ENCODE measurements around the gene RC3H2. TPM values are rescaled to one million over a fixed set of nuclear protein-coding genes. Genes with fewer than 3 reads are reported as not detected.

RC3H2 gene
- total RNA-seq, 2 experiments from 2014 or later, result 45.0 to 73.7 TPM

DNA sequence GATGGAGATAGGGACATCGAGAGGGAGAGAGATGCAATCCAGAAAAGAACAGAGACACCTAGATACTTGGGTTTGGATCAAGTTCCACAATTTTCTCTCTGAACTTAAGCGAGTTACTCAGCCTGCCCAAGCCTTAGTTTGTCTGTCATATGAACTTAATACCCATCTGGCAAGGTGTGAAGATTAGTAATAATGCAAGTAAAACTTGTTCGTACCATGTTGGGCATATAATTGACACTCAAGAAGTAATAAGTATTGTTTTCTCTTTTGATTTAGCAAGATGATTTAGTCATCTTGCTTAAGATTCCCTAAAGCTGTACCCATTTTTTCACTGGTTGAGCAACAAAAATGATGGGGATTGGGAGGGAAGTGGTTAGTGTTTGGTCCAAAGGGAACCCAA, 43.2 kb upstream of the RC3H2 start:
- Histone ChIP-seq H3K9me3 (ENCODE audit: low read length) (no peaks in the 10 kb centered on the region), H3K4me3 (ENCODE audit: low read depth, low read length, poor library complexity, severe bottlenecking) (no peak overlapping the region), H4K20me1 (ENCODE audit: insufficient read depth, low read length) (peaks cover 18% of the 10 kb centered on the region; the same call in 1 of the 2 replicates), H3K79me2 (ENCODE audit: insufficient read depth, low read depth, low read length) (peaks cover 94% of the 10 kb centered on the region), H3K9me2 (ENCODE audit: insufficient read depth, low read length) (no peaks in the 10 kb centered on the region), H3K27ac (ENCODE audit: low read depth, low read length, poor library complexity, severe bottlenecking) (no peak overlapping the region), H3K4me1 (ENCODE audit: insufficient read depth, low read length, poor library complexity, severe bottlenecking) (peaks cover 6% of the 10 kb centered on the region), H3K36me3 (ENCODE audit: insufficient read depth, low read length) (peaks cover 37% of the 10 kb centered on the region), H2AFZ (ENCODE audit: low read length) (no peak overlapping the region), H3K4me2 (ENCODE audit: low read length) (no peak overlapping the region)
- ChIA-PET POLR2A (interaction anchor here (0.6 to 1.2 kb wide), 2 partner anchors 13 to 15 kb away, joined by 3 to 4 read pairs; no protein-coding TSS in a partner anchor), CTCF (ENCODE audit: unreplicated experiment) (interaction anchor here (0.6 kb wide), 1 partner anchor 125 kb away, joined by 3 read pairs; no protein-coding TSS in a partner anchor)
- intact Hi-C loops (cut with micrococcal nuclease; ENCODE audit: unreplicated experiment), result no loop called here
- BruUV-seq (replicated peaks), result no TSS peak
- no peak for TF ChIP-seq EZH2phosphoT487 (IDR thresholded peaks at IDR 0.05; ENCODE audit: borderline replicate concordance, low read depth, low read length)
- TF ChIP-seq, protein P1, sequence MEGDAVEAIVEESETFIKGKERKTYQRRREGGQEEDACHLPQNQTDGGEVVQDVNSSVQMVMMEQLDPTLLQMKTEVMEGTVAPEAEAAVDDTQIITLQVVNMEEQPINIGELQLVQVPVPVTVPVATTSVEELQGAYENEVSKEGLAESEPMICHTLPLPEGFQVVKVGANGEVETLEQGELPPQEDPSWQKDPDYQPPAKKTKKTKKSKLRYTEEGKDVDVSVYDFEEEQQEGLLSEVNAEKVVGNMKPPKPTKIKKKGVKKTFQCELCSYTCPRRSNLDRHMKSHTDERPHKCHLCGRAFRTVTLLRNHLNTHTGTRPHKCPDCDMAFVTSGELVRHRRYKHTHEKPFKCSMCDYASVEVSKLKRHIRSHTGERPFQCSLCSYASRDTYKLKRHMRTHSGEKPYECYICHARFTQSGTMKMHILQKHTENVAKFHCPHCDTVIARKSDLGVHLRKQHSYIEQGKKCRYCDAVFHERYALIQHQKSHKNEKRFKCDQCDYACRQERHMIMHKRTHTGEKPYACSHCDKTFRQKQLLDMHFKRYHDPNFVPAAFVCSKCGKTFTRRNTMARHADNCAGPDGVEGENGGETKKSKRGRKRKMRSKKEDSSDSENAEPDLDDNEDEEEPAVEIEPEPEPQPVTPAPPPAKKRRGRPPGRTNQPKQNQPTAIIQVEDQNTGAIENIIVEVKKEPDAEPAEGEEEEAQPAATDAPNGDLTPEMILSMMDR (conservative IDR thresholded peaks at IDR 0.05; ENCODE audit: low read length), result no peak
- no peak for DNase-seq (ENCODE audit: low spot score)

GRCh38 chr9:122946461-122947005, 41.4 kb upstream of the RC3H2 start:
- CTCF ChIA-PET (ENCODE audit: unreplicated experiment), result no interaction called here
- POLR2A ChIA-PET, result interaction anchor here (1.1 to 1.4 kb wide), 2 partner anchors 17 to 43 kb away, joined by 4 to 5 read pairs; no protein-coding TSS in a partner anchor
- no peak for TF ChIP-seq EZH2phosphoT487 (IDR thresholded peaks at IDR 0.05; ENCODE audit: borderline replicate concordance, low read depth, low read length)
- TF ChIP-seq, protein P1 (conservative IDR thresholded peaks at IDR 0.05; ENCODE audit: low read length), result no peak
- DNase-seq (ENCODE audit: low spot score), result no peak
- intact Hi-C loops (cut with micrococcal nuclease; ENCODE audit: unreplicated experiment), result no loop called here
- H3K79me2 ChIP-seq (ENCODE audit: insufficient read depth, low read depth, low read length), result peaks cover 96% of the 10 kb centered on the region
- BruUV-seq (replicated peaks), result no TSS peak
- peaks cover 26% of the 10 kb centered on the region for H4K20me1 ChIP-seq (ENCODE audit: insufficient read depth, low read length)
- no peaks in the 10 kb centered on the region for H3K9me3 ChIP-seq (ENCODE audit: low read length)
- H2AFZ ChIP-seq (ENCODE audit: low read length), result no peak overlapping the region
- H3K36me3 ChIP-seq (ENCODE audit: insufficient read depth, low read length), result peaks cover 37% of the 10 kb centered on the region
- H3K9me2 ChIP-seq (ENCODE audit: insufficient read depth, low read length), result no peaks in the 10 kb centered on the region
- no peak overlapping the region for H3K4me3 ChIP-seq (ENCODE audit: low read depth, low read length, poor library complexity, severe bottlenecking)
- no peak overlapping the region for H3K27ac ChIP-seq (ENCODE audit: low read depth, low read length, poor library complexity, severe bottlenecking)
- peaks cover 20% of the 10 kb centered on the region for H3K4me1 ChIP-seq (ENCODE audit: insufficient read depth, low read length, poor library complexity, severe bottlenecking)
- no peak overlapping the region for H3K4me2 ChIP-seq (ENCODE audit: low read length)

Data from OCI-LY7 (cell line).